DOHH2 (cell line): Measurements from ENCODE around the gene GLCE.
"Not testable (repeated sequence)": the region's sequence is repeated elsewhere in the genome, so short reads cannot be mapped to it uniquely, and the experiment has no call there.

Source experiments
- H3F3A ChIP-seq: fragments of 200-600 bp; sonication (generic), shearing (Covaris generic); 2 replicates; pipeline ENCODE4 v1.6.0; 2016; ENCODE audit warnings: antibody characterized with exemption, mild to moderate bottlenecking; ENCODE audit not compliant: control insufficient read depth, insufficient read depth
- H3K27ac ChIP-seq: fragments of 200-600 bp; sonication (generic); 2 replicates; pipeline ENCODE4 v1.5.1; 2014; ENCODE audit warnings: low read depth, mild to moderate bottlenecking, low read length, moderate library complexity
- H3K27me3 ChIP-seq: fragments of 200-600 bp; sonication (generic); 2 replicates; pipeline ENCODE4 v1.6.1; 2014; ENCODE audit warnings: mild to moderate bottlenecking, low read length, mixed read lengths; ENCODE audit not compliant: control insufficient read depth
- H3K36me3 ChIP-seq: fragments of 200-600 bp; sonication (generic); 2 replicates; pipeline ENCODE4 v1.6.1; 2014; ENCODE audit warnings: mild to moderate bottlenecking, low read length, moderate library complexity, mixed read lengths; ENCODE audit not compliant: control insufficient read depth
- H3K4me1 ChIP-seq: fragments of 200-600 bp; sonication (generic); 2 replicates; pipeline ENCODE4 v1.6.1; 2014; ENCODE audit warnings: mild to moderate bottlenecking, low read length, mixed read lengths; ENCODE audit not compliant: control insufficient read depth
- H3K4me2 ChIP-seq: fragments of 200-600 bp; sonication (generic); 2 replicates; pipeline ENCODE4 v1.6.0; 2014; ENCODE audit warnings: mild to moderate bottlenecking, low read length, moderate library complexity
- H3K4me3 ChIP-seq: fragments of 200-600 bp; sonication (generic); 2 replicates; pipeline ENCODE4 v1.5.1; 2014; ENCODE audit warnings: mild to moderate bottlenecking, low read length, mixed read lengths
- H3K79me2 ChIP-seq: fragments of 200-600 bp; sonication (generic); 2 replicates; pipeline ENCODE4 v1.6.1; 2014; ENCODE audit warnings: mild to moderate bottlenecking, low read length, mixed read lengths; ENCODE audit not compliant: control insufficient read depth
- H3K9me2 ChIP-seq: fragments of 200-600 bp; sonication (generic); replicated peaks from 2 replicates; pipeline ENCODE4 v1.6.1; 2014; ENCODE audit warnings: mild to moderate bottlenecking, low read length, mixed read lengths; ENCODE audit not compliant: control insufficient read depth
- H3K9me3 ChIP-seq: fragments of 200-600 bp; sonication (generic); 2 replicates; pipeline ENCODE4 v1.6.1; 2014; ENCODE audit warnings: antibody characterized with exemption, low read length, mixed read lengths; ENCODE audit not compliant: control insufficient read depth, insufficient read depth
- H4K20me1 ChIP-seq: fragments of 200-600 bp; sonication (generic); 2 replicates; pipeline ENCODE4 v1.6.0; 2014; ENCODE audit warnings: low read depth, mild to moderate bottlenecking, antibody characterized with exemption, low read length, moderate library complexity; ENCODE audit not compliant: control insufficient read depth, insufficient read depth
- EZH2phosphoT487 ChIP-seq: fragments of 200-600 bp; sonication (generic); IDR thresholded peaks from 2 replicates; pipeline ENCODE4 v1.6.1; 2017; ENCODE audit warnings: borderline replicate concordance, mild to moderate bottlenecking, antibody characterized with exemption, low read length, moderate library complexity, mixed read lengths
- TF ChIP-seq, protein P1 (sequence below): fragments of 200-600 bp; sonication (generic); IDR thresholded peaks from one replicate; pipeline ENCODE4 v1.5.1; 2014; ENCODE audit warnings: antibody characterized with exemption, mild to moderate bottlenecking, low read depth, low read length; ENCODE audit not compliant: poor library complexity, severe bottlenecking

Gene GLCE

DNA sequence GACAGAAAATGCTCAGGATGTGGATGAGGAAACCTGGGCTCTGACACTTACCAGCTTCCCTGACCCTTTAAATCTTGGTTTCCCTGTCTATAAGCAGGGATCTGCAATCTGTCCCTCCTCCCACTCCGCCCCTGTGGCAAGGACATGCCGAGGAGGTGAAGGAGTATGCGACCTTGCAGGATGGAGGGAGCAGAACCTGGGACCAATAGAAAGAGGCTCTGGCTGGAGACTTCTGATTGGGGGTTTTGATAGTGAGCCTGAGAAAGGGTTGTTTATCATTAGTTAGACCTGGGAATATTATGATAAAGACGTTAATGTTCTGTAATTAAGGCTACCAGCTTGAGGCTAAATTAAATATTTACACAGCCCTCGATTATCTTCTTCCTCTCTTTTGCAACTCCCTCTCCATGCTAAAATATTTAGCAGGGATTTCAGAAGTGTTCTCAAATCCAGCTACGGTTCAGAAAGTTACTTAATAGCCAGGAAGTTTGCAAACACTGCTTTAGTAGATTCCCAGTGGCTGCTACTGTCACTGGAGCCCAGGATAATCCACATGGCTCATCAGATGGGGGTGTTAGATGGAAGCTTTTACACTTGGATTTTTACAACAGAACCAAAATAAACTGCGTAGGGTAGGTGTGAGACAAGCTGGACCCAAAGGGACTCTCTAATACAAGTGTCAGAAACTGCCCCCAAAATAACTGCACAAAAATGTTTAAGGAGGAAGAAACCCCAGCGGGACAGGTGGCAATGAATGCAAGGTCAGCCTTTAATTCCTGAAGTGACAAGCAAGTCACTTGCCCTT is 129.1 kb downstream of the GLCE start:
- no peak for TF ChIP-seq EZH2phosphoT487
- TF ChIP-seq, protein P1, sequence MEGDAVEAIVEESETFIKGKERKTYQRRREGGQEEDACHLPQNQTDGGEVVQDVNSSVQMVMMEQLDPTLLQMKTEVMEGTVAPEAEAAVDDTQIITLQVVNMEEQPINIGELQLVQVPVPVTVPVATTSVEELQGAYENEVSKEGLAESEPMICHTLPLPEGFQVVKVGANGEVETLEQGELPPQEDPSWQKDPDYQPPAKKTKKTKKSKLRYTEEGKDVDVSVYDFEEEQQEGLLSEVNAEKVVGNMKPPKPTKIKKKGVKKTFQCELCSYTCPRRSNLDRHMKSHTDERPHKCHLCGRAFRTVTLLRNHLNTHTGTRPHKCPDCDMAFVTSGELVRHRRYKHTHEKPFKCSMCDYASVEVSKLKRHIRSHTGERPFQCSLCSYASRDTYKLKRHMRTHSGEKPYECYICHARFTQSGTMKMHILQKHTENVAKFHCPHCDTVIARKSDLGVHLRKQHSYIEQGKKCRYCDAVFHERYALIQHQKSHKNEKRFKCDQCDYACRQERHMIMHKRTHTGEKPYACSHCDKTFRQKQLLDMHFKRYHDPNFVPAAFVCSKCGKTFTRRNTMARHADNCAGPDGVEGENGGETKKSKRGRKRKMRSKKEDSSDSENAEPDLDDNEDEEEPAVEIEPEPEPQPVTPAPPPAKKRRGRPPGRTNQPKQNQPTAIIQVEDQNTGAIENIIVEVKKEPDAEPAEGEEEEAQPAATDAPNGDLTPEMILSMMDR: no peak

GRCh38 chr15:69290346-69291164 is 130.1 kb downstream of the GLCE start:
- H3K9me2 ChIP-seq: no peaks in the 10 kb centered on the region
- no peaks in the 10 kb centered on the region for H3K36me3 ChIP-seq
- no peak overlapping the region for H3K4me3 ChIP-seq
- 0 out of 2 replicates have a peak, but pooled peaks cover 3% of the 10 kb centered on the region for H4K20me1 ChIP-seq
- H3K4me2 ChIP-seq: no peak overlapping the region
- H3F3A ChIP-seq: no peaks in the 10 kb centered on the region
- H3K27me3 ChIP-seq: peaks cover 2% of the 10 kb centered on the region; the same call in 1 of the 2 replicates
- TF ChIP-seq EZH2phosphoT487: no peak
- TF ChIP-seq, protein P1: no peak
- H3K4me1 ChIP-seq: no peaks in the 10 kb centered on the region
- no peak overlapping the region for H3K27ac ChIP-seq
- H3K79me2 ChIP-seq: no peaks in the 10 kb centered on the region
- H3K9me3 ChIP-seq: no peaks in the 10 kb centered on the region

More for the DNA sequence above, 129.1 kb downstream of the GLCE start:
- H3K27ac ChIP-seq: no peak overlapping the region
- H4K20me1 ChIP-seq: 0 out of 2 replicates have a peak, but pooled peaks cover 3% of the 10 kb centered on the region
- no peaks in the 10 kb centered on the region for H3K4me1 ChIP-seq
- no peaks in the 10 kb centered on the region for H3K9me3 ChIP-seq
- H3F3A ChIP-seq: no peaks in the 10 kb centered on the region
- H3K79me2 ChIP-seq: no peaks in the 10 kb centered on the region
- H3K4me3 ChIP-seq: no peak overlapping the region
- no peak overlapping the region for H3K4me2 ChIP-seq
- H3K36me3 ChIP-seq: no peaks in the 10 kb centered on the region
- H3K27me3 ChIP-seq: no peaks in the 10 kb centered on the region; the same call in 1 of the 2 replicates
- no peaks in the 10 kb centered on the region for H3K9me2 ChIP-seq

- H3K4me3 ChIP-seq, H3F3A ChIP-seq, H3K27ac ChIP-seq, H3K36me3 ChIP-seq, H3K4me2 ChIP-seq, H3K27me3 ChIP-seq, H3K9me3 ChIP-seq, H3K4me1 ChIP-seq, H3K9me2 ChIP-seq, H4K20me1 ChIP-seq, H3K79me2 ChIP-seq: not testable (repeated sequence)
Measured at GRCh38 chr15:69291651-69292050, 131.2 kb downstream of the GLCE start.
